GM21619 (cell line): Measurements from ENCODE around the gene PRPSAP2.

Experiments used
- ATAC-seq: cut with Tn5 transposase; IDR thresholded peaks from one replicate; pipeline ENCODE4 v1.9.1; 2021; ENCODE audit not compliant: unreplicated experiment

PRPSAP2 gene

GRCh38 chr17:18960803-18961511, 103.0 kb downstream of the PRPSAP2 start:
- ATAC-seq: peak; percentile 76

GRCh38 chr17:18961634-18962493, 103.9 kb downstream of the PRPSAP2 start:
- no peak for ATAC-seq

- ATAC-seq: no peak
Measured at GRCh38 chr17:18962494-18962815, 104.5 kb downstream of the PRPSAP2 start.

- ATAC-seq: no peak
Measured at GRCh38 chr17:18963126-18964017, 105.4 kb downstream of the PRPSAP2 start.

GRCh38 chr17:18964018-18964351, 106.1 kb downstream of the PRPSAP2 start:
- no peak for ATAC-seq

GRCh38 chr17:18964550-18964949, 106.6 kb downstream of the PRPSAP2 start:
- no peak for ATAC-seq

GRCh38 chr17:18965530-18966236, 107.8 kb downstream of the PRPSAP2 start:
- ATAC-seq: no peak

GRCh38 chr17:18966831-18967624, 109.1 kb downstream of the PRPSAP2 start:
- ATAC-seq: no peak

- ATAC-seq: no peak
Measured at GRCh38 chr17:18967916-18968315, 110.0 kb downstream of the PRPSAP2 start.

- ATAC-seq: no peak
Measured at GRCh38 chr17:18968345-18968744, 110.4 kb downstream of the PRPSAP2 start.

GRCh38 chr17:18968945-18969887, 111.3 kb downstream of the PRPSAP2 start:
- ATAC-seq: no peak

GRCh38 chr17:18970582-18971480, 112.9 kb downstream of the PRPSAP2 start:
- ATAC-seq: no peak

- ATAC-seq: no peak
Measured at GRCh38 chr17:18971801-18972200, 113.9 kb downstream of the PRPSAP2 start.

- ATAC-seq: no peak
Measured at GRCh38 chr17:18974407-18975149, 116.6 kb downstream of the PRPSAP2 start.

GRCh38 chr17:18975597-18975996, 117.7 kb downstream of the PRPSAP2 start:
- no peak for ATAC-seq

- no peak for ATAC-seq
Measured at GRCh38 chr17:18976201-18976600, 118.3 kb downstream of the PRPSAP2 start.

GRCh38 chr17:18977021-18977420, 119.1 kb downstream of the PRPSAP2 start:
- ATAC-seq: no peak
